Tibial artery (tissue), 4 donors: ENCODE data around the gene FIGLA.

ENCODE experiments used
- DNase-seq, 2 donors: peaks; one replicate each; pipeline ENCODE4 v3.0.0-alpha.2; 2019
- H3K27ac ChIP-seq, 2 donors: fragments of 200-600 bp; sonication (generic) in 1 of 2; 1 replicate in 1 of 2; 2 replicates in 1 of 2; pipeline ENCODE4 v1.5.1; 2018 to 2019; ENCODE audit warnings: mild to moderate bottlenecking in 1 of 2
- H3K27me3 ChIP-seq, 2 donors: fragments of 200-600 bp; sonication (generic) in 1 of 2; one replicate each; pipeline versions ENCODE4 v1.5.1 to v1.6.0; 2016 to 2019
- H3K36me3 ChIP-seq, 3 donors: fragments of 200-600 bp; sonication (generic) in 2 of 3; one replicate each; pipeline ENCODE4 v1.5.1; 2016 to 2019; ENCODE audit warnings: mild to moderate bottlenecking in 2 of 3
- H3K4me1 ChIP-seq, 4 donors: fragments of 200-600 bp; sonication (generic) in 2 of 4; 1 replicate in 3 of 4; 2 replicates in 1 of 4; pipeline ENCODE4 v1.5.1; 2016 to 2019
- H3K4me3 ChIP-seq, 2 donors: fragments of 200-600 bp; sonication (generic) in 1 of 2; 1 replicate in 1 of 2; 2 replicates in 1 of 2; pipeline ENCODE4 v1.5.1; 2018 to 2019; ENCODE audit warnings: mild to moderate bottlenecking in 2 of 2
- H3K9me3 ChIP-seq, 3 donors: fragments of 200-600 bp; sonication (generic) in 1 of 3; one replicate each; pipeline ENCODE4 v1.5.1; 2016 to 2019
- intact Hi-C: fragments of 100-400 bp; cut with DNase I; formaldehyde crosslinking; loops from one replicate; pipeline ENCODE4 v1.15.0; 2023; ENCODE audit warnings: low total_unique reads
- TF ChIP-seq, protein P1 (sequence below), 2 experiments: fragments of 200-600 bp in 1 of 2; fragments of 450-650 bp in 1 of 2; IDR thresholded peaks; one replicate each; pipeline ENCODE4 v1.5.1; 2017 to 2019; ENCODE audit warnings: antibody characterized with exemption in 2 of 2, mild to moderate bottlenecking in 1 of 2, moderate library complexity in 1 of 2

FIGLA gene

DNA sequence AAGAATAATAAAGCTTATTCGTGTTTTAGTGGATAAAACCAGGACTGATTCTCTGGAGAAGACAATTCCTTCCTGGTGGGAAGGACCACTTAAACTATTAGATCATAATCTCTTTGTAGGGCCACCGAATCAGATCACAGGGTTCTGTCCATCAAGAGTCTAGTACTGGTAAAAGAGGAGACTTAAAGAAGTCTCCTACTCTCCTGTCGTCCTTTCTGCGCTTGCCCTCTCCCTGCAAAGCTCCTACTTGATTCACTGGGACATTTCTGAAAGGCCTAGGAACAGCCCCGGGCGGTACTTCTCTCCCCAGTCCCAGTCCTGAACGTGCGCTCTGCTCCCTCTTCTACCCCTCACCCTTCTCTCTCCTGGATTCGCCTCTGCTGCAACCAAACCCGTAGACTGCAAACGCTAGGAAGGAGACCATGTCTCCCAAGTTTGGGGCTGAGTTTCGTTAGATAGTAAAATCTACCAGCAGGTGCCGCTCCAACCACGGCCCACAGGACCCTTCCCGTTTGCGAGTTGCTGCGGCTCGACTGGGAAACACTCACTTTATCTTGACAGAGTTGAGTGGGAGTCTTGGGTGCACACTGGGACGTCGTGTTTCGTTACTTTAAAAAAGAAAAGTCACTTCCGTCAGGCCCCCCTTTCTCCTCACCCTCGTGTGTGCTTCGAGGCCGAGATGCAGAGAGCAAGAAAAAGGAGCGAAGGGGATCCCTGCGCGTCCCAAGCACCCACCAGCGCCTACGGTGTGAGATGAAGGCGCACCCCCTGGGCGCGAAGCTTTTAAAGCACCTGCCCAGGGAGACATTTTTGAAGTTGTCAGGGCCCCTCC is 923 bp downstream of the FIGLA start:
- TF ChIP-seq, protein P1, sequence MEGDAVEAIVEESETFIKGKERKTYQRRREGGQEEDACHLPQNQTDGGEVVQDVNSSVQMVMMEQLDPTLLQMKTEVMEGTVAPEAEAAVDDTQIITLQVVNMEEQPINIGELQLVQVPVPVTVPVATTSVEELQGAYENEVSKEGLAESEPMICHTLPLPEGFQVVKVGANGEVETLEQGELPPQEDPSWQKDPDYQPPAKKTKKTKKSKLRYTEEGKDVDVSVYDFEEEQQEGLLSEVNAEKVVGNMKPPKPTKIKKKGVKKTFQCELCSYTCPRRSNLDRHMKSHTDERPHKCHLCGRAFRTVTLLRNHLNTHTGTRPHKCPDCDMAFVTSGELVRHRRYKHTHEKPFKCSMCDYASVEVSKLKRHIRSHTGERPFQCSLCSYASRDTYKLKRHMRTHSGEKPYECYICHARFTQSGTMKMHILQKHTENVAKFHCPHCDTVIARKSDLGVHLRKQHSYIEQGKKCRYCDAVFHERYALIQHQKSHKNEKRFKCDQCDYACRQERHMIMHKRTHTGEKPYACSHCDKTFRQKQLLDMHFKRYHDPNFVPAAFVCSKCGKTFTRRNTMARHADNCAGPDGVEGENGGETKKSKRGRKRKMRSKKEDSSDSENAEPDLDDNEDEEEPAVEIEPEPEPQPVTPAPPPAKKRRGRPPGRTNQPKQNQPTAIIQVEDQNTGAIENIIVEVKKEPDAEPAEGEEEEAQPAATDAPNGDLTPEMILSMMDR (IDR thresholded peaks at IDR 0.05), result peak; percentile 28 to 29
- peak overlapping the region; percentile 6 to 34 for H3K4me3 ChIP-seq
- peak; percentile 63 to 72 for DNase-seq
- H3K27ac ChIP-seq, result no peak overlapping the region
- H3K4me1 ChIP-seq, result peaks cover 0 to 15% (median 8%) of the 10 kb centered on the region in 4 donors
- H3K36me3 ChIP-seq, result no peaks in the 10 kb centered on the region
- no peaks in the 10 kb centered on the region for H3K9me3 ChIP-seq
- intact Hi-C loops, result no loop called here
- peaks cover 0 to 72% of the 10 kb centered on the region in 2 donors for H3K27me3 ChIP-seq

DNA sequence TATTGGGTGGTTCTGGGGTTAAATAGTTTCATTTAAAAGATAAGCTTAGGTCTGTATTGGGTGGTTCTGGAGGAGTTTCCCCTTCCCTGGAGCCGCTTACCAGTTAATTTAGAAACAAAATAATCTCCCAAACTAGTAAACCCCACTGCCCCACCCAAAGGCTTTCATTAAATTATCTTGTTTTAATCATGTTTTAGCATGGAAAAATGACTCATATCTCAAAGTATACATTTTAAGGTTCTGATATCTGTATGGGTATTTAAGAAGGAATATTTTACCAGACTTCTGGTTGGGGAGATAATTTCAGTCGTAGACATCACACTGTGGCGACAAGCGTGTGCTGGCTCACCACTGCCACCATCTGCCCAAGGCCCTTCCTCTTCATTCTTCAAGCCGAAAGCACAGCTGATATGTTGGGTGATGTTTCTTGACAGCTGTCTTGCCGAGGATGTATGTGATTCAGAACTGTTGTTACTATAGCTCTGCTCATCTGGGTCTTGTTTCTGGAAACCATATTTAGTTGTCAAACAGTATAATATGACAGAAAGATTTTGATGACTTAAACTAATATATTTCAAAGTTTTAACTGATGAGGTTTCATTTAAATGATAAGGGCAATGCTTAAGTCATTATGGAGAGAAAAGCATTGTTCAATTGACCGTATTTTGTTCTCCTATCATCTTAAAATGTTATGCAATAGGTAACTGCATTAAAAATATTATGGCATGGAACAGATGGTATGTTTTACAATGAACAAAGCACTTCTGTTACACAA is 5.1 kb downstream of the FIGLA start:
- no peak overlapping the region for H3K27ac ChIP-seq
- H3K4me1 ChIP-seq, result peaks cover 0 to 10% (median 5%) of the 10 kb centered on the region in 4 donors
- H3K9me3 ChIP-seq, result no peaks in the 10 kb centered on the region
- H3K27me3 ChIP-seq, result peaks cover 0 to 53% of the 10 kb centered on the region in 2 donors
- no peak for DNase-seq
- no peaks in the 10 kb centered on the region for H3K36me3 ChIP-seq
- TF ChIP-seq, protein P1 (IDR thresholded peaks at IDR 0.05), result no peak
- H3K4me3 ChIP-seq, result no peak overlapping the region
- intact Hi-C loops, result no loop called here

DNA sequence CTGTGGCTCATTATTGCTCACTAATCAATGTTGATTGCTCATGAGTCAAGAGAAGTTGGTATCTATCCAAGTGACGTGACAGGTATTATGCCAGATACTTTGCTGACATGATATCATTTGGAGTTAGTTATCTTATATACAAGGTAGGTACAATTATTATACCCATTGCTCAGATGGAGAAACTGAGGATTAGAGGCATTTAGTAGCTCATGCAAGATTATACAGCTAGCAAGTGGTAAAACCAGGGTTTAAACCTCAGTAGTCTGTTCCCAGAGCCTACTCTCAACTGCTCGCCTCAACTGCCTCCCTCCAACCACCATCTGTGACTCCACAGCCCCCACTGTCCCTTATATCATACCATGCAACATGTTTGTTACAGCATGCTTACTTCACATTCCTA is 6.1 kb downstream of the FIGLA start:
- H3K4me1 ChIP-seq, result peaks cover 0 to under 1% (median 0%) of the 10 kb centered on the region in 4 donors
- intact Hi-C loops, result no loop called here
- no peak for DNase-seq
- H3K27ac ChIP-seq, result no peak overlapping the region
- H3K4me3 ChIP-seq, result no peak overlapping the region
- H3K27me3 ChIP-seq, result peaks cover 0 to 52% of the 10 kb centered on the region in 2 donors
- TF ChIP-seq, protein P1 (IDR thresholded peaks at IDR 0.05), result no peak
- H3K9me3 ChIP-seq, result no peaks in the 10 kb centered on the region
- H3K36me3 ChIP-seq, result no peaks in the 10 kb centered on the region

DNA sequence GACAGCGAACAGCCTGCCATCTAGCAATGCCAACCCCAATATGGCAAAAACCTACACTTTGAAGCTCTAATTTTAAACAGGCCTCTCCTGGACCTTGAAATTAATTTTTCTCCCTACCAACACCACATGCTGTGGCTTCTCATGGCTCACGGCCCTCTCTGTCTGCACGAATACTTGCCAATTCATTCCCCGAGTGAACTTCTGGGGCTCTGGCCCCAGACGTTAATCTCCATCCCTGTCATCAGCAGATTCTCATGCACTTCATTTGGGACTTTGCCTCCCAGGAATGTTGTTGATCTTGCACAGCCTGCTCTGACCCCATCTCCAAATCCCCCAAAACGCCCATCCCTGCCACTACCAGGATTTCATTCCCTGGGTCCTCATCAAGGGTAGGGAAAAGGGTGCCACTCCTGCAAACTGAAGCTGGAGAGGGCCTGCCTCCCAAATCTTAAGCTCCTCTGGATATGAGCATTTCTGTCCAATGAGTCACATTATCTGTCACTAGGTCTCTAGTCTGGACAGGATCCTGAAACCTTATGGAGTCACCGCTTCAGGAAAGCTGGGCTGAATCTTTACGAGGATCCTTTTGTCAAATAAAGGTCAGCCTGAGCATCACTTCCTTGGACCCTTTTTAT is 10.4 kb downstream of the FIGLA start:
- no peaks in the 10 kb centered on the region for H3K4me1 ChIP-seq
- intact Hi-C loops, result no loop called here
- H3K36me3 ChIP-seq, result no peaks in the 10 kb centered on the region
- H3K27ac ChIP-seq, result no peak overlapping the region
- TF ChIP-seq, protein P1 (IDR thresholded peaks at IDR 0.05), result no peak
- DNase-seq, result no peak
- H3K9me3 ChIP-seq, result no peaks in the 10 kb centered on the region
- H3K27me3 ChIP-seq, result peaks cover 0 to 41% of the 10 kb centered on the region in 2 donors
- H3K4me3 ChIP-seq, result no peak overlapping the region

DNA sequence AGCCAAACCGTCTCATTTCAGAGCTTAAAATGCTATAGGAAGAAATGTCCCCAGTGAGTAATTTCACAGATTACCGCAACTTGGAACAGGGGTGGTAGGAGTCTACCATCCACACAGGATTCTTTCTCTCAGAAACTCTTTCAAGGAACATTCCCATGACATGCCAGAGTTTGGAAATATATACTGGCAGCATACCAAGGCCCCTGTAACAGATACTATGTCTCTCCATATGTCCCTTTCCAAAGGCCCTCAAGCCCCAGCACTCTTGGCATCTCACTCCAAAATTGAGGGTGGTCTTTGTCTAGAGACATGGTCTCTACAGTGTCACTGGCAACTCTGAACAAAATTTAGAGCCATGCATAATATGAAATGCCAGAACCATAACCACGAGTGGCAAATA is 11.0 kb downstream of the FIGLA start:
- intact Hi-C loops, result no loop called here
- TF ChIP-seq, protein P1 (IDR thresholded peaks at IDR 0.05), result no peak
- H3K9me3 ChIP-seq, result no peaks in the 10 kb centered on the region
- no peak overlapping the region for H3K4me3 ChIP-seq
- H3K27ac ChIP-seq, result no peak overlapping the region
- H3K27me3 ChIP-seq, result peaks cover 0 to 40% of the 10 kb centered on the region in 2 donors
- no peak for DNase-seq
- no peaks in the 10 kb centered on the region for H3K4me1 ChIP-seq
- no peaks in the 10 kb centered on the region for H3K36me3 ChIP-seq
